HG03442 (cell line): ENCODE measurements around the gene TBL1X.
A peak's percentile ranks its signal among the peaks of the same experiment; 100 is the strongest.

Experiments used
- ATAC-seq: cut with Tn5 transposase; IDR thresholded peaks from one replicate; pipeline ENCODE4 v1.9.1; 2021; ENCODE audit warnings: mild to moderate bottlenecking, moderate library complexity; ENCODE audit not compliant: unreplicated experiment

TBL1X gene

GRCh38 chrX:9614016-9614415, 149.2 kb downstream of the TBL1X start:
- no peak for ATAC-seq

DNA sequence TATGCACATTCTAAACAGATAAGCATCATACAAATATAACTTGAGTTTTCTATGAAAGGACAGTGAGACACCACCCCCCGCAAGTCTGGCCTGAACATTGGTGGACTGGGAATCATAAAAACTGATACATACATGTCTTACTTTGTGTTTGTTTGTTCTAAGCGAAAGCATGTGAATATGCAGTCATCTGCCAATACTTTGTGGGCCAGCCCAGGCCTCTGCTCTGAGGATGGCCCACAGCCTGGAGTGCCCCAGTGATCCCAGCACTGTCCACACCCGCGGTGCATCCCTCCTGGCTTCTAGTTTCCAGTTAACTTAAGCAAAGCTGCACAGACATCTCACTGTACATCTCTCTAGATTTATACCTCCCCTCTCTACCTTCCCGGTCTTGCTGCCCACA, 154.3 kb downstream of the TBL1X start:
- no peak for ATAC-seq

- no peak for ATAC-seq
Measured at GRCh38 chrX:9619581-9619980, 154.7 kb downstream of the TBL1X start.

DNA sequence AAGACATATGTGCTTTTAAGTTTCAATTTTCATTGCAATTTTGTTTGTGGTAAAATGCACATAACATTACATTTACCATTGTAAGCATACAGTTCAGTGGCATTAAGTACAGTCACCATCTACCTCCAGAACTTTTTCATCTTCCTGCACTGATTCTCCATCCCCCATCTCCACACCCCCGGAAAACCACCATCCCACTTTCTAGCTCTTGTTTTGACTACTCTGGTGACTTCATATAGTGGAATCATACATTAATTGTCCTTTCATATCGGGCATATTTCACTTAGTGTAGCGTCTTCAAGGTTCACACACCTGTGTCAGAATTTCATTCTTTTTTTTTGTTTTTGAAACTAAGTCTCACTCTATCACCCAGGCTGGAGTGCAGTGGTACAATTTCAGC, 157.3 kb downstream of the TBL1X start:
- ATAC-seq: no peak

GRCh38 chrX:9626379-9626778, 161.5 kb downstream of the TBL1X start:
- ATAC-seq: no peak

DNA sequence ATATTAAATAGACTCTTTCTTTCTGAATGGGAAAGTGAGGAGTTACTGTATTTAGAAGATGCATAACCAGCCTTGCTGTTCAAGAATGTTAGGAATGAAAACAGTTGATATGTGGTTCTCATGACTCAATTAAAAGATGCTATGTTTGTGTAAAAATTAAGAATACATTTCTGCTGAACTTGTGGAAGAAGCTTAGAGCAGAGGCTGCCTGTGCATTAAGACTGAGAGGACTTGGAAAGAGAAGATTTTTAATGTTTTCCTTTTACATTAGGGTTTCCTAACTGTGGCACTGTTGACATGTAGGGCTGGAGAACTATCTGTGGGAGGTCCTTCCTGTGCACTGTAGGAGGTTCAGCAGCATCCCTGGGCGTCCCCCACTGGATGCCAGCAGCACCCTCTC, 163.1 kb downstream of the TBL1X start:
- ATAC-seq: no peak

DNA sequence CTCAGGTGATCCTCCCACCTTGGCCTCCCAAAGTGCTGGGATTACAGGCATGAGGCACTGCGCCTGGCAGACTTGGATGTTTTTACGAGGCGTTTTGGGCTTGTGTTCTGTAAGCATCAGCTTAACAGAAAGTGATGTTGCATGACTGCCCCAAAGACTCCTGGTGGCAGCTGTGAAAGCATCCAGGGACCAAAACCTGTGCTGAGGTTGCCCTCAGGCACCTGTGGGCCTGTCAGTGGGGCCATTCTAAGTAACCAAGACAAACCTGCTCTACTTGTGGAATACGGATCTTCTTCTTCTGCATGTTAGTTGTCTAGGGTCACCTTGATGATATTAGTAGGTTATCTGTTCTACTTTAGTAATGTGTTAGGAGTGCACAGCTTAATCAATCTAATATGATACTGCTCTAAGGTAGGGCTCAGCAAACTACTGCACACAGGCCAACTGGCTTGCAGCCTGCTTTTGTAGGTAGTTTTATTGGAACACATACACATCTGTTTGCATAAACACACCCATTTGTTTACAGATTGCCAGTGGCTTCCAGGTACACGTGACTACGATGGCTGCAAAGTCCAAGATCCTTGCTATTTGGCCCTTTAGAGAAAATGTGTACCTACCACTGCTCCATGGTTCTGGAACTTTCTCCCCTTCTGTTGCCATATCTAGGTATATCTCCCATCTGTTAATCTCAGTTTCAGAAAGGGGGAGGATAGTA, 164.1 kb downstream of the TBL1X start:
- ATAC-seq: no peak

GRCh38 chrX:9634551-9634950, 169.7 kb downstream of the TBL1X start:
- no peak for ATAC-seq

- no peak for ATAC-seq
Measured at GRCh38 chrX:9635368-9635767, 170.5 kb downstream of the TBL1X start.

DNA sequence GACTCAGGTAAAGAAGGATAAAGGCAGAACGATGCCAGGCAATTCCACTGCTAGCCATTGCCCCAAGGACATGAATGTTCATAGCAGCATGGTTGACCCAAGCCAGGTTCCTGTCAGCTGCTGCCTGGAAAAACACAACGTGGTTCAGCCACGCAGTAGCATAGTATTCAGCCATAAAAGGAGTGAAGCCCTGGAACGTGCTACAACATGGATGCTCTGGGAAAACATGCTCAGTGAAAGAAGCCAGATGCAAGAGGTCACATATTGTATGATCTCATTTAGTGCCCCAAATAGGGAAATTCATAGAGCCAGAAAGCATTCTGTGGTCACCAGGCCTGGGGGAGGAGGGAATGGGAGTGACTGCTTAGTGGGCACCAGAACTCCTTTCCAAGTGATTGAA, 170.9 kb downstream of the TBL1X start:
- no peak for ATAC-seq

GRCh38 chrX:9638871-9639270, 174.0 kb downstream of the TBL1X start:
- ATAC-seq: no peak

- ATAC-seq: no peak
Measured at GRCh38 chrX:9642270-9642995, 177.6 kb downstream of the TBL1X start.

- no peak for ATAC-seq
Measured at GRCh38 chrX:9643807-9644206, 178.9 kb downstream of the TBL1X start.

- peak; percentile 89 for ATAC-seq
Measured at GRCh38 chrX:9644335-9644734, 179.5 kb downstream of the TBL1X start.

- no peak for ATAC-seq
Measured at GRCh38 chrX:9646471-9647224, 181.8 kb downstream of the TBL1X start.

DNA sequence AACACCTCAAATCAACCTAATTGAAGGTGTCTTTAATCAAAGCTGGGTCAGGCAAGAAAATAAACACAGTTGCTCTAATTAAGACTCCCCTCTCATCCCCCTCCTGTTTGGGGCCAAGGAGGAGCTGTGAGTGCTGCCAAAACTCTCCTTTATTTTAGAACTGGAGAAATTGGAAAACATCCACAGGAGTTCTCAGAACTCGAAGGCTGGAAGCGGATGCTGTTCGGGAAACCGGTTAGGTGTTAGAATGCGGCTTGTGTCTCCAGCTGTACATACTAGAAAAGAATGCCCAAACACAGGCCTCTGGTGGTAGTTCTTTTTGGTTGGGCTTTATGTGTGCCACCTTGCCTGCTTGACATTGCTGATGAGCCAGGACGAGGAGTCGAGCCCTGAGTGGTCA, 182.6 kb downstream of the TBL1X start:
- ATAC-seq: no peak

DNA sequence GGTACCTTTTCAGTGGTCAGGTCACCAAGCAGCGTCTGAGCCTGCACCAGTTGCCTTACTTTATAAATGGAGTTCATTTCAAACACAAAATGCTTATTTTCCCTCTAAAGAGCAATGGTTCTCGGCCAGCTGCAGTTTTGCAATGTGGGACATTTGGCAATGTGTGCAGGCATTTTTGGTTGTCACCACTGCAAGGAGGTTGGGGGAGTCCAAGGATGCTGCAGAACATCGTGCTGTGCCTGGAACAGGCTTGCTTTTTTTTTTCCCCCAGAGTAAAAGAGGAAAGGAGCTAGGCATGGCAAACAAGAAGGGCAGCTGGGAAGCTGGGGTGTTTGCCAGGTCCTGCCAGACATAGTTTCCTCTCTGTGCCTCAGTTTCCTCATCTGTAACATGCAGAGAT, 185.2 kb downstream of the TBL1X start:
- no peak for ATAC-seq

DNA sequence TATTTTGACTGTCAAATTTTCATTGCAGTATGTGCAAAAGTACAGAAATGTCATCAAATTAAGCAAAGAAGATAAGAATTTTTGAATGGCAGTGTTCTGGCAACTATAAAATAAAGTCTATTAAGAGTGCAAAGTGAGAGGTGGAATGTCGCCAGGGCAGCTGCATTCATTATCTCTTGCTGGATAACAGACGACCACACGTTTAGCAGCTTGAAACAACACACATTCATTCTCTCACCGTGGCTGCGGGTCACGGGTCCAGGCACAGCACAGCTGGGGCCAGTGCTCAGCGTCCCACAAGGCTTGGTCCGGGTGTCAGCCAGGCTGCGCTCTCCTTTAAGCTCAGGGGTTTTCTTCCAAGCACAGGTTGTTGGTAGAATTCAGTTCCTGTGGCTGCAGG, 186.9 kb downstream of the TBL1X start:
- ATAC-seq: no peak

DNA sequence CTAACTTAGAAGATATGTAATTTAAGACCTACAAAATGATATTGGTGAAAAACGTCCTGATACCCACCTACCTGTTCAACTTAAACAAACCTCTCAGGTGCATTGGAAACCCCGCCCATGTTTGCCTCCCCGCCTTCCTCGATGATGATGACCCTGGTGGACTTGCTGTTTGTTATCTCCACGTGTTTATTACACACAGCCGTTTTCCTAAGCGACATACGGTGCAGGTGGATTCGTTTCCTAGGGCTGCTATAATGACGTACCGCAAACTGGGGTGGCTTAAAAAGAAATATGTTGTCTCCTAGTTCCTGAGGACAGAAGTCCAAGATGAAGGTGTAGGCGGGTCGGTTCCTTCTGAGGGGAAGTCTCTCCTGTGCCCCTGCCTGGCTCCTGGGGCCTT, 190.1 kb downstream of the TBL1X start:
- ATAC-seq: no peak

DNA sequence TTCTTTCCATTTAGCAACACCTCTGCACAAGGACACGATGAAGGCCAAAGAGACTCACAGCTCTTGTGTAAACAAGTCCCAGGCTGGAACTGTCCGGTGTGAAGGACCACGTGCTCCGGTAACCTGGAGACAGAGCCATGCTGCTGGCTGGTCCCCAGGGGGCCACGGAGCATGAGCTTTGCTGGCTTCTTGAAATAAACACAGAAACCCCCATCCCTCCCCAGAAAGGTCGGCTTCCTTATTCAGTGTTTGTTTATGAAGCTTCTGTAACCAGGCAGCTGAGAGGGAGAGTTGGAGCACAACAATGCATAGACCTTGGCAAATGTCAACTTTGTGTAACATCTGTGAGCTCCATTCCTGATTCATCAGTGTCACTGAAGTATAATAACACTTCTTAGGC, 191.4 kb downstream of the TBL1X start:
- no peak for ATAC-seq

- no peak for ATAC-seq
Measured at GRCh38 chrX:9656871-9657270, 192.0 kb downstream of the TBL1X start.
